LNCAP (cell line): ENCODE results near the gene CLNK.

Source experiments
- TF ChIP-seq, protein P1 (sequence below): fragments of 450-650 bp; IDR thresholded peaks from 2 replicates; pipeline ENCODE4 v1.5.1; 2017; ENCODE audit warnings: mild to moderate bottlenecking

The CLNK gene

DNA sequence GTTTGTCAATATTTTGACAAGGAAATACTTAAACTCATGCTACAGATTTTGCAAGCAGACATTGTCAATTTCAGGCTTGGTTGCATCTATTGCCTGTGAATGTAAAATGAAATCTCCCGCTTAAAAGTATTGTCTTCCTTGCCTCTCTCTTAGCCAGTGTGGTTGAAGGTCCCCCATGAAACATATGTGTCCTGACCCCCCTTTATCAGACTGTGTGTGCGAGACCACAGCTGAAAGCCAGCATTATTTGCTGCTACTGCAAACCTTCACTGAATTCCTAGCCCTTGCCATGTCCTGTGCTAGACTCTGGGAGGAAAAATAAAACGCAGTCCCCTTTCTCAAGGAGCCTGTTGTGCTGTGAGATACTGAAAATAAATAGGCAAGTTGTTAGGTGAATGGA lies 16.6 kb upstream of the CLNK start:
- TF ChIP-seq, protein P1, sequence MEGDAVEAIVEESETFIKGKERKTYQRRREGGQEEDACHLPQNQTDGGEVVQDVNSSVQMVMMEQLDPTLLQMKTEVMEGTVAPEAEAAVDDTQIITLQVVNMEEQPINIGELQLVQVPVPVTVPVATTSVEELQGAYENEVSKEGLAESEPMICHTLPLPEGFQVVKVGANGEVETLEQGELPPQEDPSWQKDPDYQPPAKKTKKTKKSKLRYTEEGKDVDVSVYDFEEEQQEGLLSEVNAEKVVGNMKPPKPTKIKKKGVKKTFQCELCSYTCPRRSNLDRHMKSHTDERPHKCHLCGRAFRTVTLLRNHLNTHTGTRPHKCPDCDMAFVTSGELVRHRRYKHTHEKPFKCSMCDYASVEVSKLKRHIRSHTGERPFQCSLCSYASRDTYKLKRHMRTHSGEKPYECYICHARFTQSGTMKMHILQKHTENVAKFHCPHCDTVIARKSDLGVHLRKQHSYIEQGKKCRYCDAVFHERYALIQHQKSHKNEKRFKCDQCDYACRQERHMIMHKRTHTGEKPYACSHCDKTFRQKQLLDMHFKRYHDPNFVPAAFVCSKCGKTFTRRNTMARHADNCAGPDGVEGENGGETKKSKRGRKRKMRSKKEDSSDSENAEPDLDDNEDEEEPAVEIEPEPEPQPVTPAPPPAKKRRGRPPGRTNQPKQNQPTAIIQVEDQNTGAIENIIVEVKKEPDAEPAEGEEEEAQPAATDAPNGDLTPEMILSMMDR, result no peak

DNA sequence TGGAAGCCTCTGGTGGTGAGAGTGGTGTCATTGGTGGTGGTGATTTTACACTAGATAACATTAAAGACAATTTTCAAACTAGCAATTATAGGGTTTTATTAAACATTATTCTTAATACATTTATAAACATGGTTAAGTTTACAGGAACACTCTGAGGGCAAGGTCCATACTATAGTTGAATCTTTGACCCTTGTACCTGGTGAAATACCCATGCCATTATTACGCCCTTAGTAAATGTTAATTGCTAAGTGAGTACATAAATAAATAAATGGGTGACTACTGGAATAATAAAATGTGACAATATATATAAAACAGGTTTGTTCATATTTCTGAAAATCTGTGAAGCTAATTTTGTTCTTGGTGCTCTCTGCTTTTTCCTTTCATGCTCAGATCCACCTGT lies 13.6 kb upstream of the CLNK start:
- TF ChIP-seq, protein P1, result no peak

DNA sequence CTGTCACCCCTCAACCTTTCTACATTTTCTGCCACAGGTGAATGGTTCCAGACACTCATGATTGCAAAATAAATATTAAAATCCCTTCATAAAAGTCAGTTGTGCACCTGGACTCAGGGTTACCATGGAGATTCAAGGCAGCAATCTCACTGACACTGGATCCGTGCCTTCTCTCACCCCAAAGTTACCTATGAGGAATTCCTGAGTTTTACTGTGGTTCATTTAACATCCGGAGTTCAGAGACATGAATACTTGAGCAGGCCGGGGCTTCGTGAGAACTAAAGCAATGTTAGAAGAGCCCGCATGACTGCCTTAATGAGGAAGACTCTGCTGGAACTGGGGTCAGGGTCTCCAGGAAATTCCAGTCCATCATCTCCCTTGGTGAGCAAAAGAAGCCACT lies 12.5 kb upstream of the CLNK start:
- TF ChIP-seq, protein P1, result no peak

DNA sequence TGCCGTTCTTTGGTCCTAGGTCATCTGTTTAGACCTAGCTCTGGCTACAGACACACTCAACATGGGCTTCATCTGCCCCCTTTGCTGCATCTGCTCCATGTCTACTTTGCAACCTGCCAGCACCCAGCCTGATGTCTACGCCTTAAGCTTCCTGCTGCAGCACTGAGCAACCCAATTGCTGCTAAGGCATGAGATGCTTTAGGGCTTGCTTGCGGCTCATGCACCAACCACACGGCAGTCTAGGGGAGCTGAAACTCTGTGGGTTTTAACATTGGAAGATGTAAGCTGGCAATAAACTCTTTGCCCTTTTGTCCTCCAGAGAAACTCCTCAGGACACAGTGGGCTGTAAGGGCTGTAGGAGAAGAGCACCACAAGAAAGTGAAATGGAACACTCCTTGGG lies 11.7 kb upstream of the CLNK start:
- TF ChIP-seq, protein P1, result no peak

DNA sequence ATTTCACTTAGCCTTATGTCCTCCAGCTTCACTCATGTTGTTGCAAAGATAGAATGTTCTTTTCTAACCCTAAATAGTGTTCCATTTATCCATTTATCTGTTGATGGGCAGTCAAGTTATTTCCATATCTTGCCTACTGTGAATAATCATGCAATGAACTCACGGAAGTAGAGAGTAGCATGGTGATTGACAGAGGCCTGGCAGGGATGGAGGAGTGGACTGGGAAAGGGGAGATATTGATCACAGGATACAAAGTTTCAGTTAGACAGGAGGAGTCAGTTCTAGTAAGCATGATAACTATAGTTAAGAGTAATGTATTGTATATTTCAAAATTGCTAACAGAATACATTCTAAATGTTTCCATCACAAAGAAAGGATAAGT lies 10.3 kb upstream of the CLNK start:
- TF ChIP-seq, protein P1, result no peak

DNA sequence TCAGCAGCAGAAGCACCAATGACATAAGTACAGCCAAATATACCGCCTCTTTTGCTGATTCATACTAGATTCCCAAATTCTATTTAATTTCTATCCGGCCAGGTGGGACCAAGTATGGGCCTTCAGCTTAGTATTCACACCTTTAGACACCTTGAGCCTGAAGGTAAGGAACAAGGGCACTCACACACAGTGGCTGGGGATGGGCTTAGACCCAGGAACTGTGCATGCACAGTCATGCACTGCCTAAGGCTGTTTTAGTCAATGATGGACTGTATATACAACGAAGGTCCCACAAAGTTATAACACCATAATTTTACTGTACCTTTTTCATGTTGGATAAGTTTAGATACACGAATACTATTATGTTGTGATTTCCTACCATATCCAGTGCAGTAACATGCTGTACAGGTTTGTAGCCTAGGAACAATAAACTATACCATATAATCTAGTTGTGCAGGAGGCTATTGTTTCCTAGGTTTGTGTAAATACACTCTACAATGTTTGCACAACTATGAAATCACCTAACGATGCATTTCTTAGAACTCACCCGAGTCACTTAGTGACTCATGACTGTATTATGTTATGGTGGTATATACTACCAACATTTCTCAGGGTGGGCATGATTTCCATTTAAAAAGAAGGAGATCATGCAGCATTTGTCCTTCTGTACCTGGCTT lies 9.7 kb upstream of the CLNK start:
- TF ChIP-seq, protein P1, result no peak

DNA sequence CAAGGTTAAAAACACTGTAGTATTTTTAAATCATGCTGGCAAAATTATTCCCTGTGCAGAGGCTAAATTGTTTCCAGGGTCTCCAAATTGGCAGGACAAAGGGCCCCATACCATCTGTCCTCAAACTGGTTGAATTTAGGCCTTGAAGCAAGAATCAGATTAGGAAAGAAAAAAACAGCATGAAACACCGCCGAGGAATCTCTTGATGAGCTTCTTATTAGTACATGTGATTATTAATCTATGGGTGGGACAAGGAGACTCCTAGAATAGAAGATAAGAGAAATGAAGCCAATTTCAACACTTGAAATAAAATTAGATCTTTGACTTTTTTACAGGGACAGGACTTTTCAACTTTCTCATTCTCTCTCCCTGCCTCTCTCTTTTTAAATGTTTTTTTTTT lies 7.1 kb upstream of the CLNK start:
- TF ChIP-seq, protein P1, result no peak
